HS-5 (cell line): ENCODE measurements around the gene DCC.
"Not testable (repeated sequence)": the region's sequence is repeated elsewhere in the genome, so short reads cannot be mapped to it uniquely, and the experiment has no call there.

ENCODE experiments used
- DNase-seq: peaks from one replicate; pipeline ENCODE4 v3.0.0-alpha.2; 2012; ENCODE audit warnings: low read depth

DCC gene

GRCh38 chr18:53417003-53417402 lies 1077.0 kb downstream of the DCC start:
- peak; percentile 1 for DNase-seq

- no peak for DNase-seq
These were observed 1081.9 kb downstream of the DCC start for GRCh38 chr18:53421869-53422268.

DNA sequence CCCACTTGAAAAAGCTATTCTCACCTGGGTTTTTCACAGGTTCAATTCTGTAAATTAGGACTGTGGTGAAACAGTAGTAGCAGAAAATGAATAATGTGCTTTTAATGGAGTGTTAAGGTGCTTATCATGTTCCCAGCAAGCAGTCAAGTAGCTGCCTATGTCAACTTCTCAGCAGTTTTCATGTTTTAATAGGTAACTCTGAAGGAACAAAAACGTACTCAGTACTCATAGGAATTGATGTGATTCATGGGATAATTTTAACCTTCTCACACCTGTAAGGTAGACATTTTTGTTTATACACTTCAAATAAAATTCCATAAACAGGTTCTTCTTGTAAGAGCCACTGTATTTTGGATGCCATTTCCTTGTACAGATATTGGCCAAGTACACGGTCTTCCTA lies 1082.9 kb downstream of the DCC start:
- no peak for DNase-seq

GRCh38 chr18:53426666-53427184 lies 1086.7 kb downstream of the DCC start:
- DNase-seq: no peak

- DNase-seq: no peak
These were observed 1101.9 kb downstream of the DCC start for GRCh38 chr18:53441761-53442414.

- DNase-seq: no peak
These were observed 1102.4 kb downstream of the DCC start for GRCh38 chr18:53442415-53442783.

- no peak for DNase-seq
These were observed 1103.3 kb downstream of the DCC start for GRCh38 chr18:53443336-53443735.

DNA sequence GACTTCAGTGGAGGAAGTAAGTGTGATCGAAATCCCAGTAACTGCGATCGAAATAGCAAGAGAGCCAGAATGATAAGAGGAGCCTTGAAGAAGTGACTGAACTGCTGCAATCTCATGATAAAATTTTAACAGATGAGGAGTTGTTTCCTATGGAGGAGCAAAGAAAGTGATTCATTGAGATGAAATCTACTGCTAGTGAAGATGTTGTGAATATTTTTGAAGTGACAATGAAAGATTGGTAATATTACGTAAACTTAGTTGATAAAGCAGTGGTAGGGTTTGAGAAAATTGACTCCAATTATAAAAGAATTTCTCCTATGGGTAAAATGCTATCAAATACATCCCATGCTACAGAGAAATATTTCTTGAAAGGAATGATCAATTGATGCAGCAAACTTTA lies 1103.8 kb downstream of the DCC start:
- DNase-seq: no peak

DNA sequence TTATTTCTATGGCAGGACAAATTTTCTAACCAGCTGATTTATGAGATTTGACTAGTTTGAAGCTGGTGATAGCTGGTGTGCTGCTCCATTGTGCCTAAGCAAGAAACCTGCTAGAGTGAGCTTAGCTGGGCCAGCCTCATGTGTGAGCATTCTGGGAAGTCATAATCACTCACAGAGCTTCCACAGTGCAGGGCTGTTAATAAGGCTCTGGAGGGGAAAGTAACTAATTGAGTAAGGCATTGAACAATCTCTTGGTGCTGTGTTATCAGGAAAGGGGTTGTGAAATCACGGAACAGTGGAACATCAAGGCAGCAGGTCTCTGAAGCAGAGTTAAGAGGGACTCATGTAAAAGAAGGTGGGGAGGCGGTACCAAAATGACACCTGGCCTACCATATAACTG lies 1111.9 kb downstream of the DCC start:
- DNase-seq: no peak

- no peak for DNase-seq
These were observed 1117.1 kb downstream of the DCC start for GRCh38 chr18:53457068-53457467.

- DNase-seq: no peak
These were observed 1118.3 kb downstream of the DCC start for GRCh38 chr18:53458268-53458667.

DNA sequence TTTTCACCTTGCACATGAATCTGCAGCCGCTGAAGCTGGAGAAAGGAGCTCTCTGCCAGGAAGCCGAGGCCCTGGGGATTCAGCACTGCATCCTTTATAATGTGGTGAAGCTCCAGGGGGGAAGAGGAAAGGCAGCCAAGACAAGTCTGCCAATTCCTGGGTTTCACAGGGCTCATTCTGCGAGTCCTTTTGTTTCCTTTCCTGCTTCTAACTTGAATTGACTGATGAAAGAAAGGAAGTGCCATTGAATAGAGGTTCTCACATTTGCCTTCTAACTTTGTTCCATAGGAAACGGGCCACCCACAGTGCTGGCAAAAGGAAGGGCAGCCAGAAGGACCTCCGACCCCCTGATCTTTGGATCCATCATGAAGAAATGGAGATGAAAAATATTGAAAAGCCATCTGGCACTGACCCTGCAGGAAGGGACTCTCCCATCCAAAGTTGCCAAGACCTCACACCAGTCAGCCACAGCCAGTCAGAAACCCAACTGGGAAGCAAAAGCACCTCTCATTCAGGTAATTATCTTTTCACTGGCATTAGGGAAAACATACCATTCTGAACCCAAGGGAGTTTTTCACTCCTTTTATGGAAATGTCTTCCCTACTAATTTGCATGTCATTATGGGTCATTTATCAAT lies 1119.1 kb downstream of the DCC start:
- DNase-seq: no peak

- DNase-seq: no peak
These were observed 1127.8 kb downstream of the DCC start for GRCh38 chr18:53467756-53468155.

GRCh38 chr18:53468173-53468572 lies 1128.2 kb downstream of the DCC start:
- not testable (repeated sequence) for DNase-seq

DNA sequence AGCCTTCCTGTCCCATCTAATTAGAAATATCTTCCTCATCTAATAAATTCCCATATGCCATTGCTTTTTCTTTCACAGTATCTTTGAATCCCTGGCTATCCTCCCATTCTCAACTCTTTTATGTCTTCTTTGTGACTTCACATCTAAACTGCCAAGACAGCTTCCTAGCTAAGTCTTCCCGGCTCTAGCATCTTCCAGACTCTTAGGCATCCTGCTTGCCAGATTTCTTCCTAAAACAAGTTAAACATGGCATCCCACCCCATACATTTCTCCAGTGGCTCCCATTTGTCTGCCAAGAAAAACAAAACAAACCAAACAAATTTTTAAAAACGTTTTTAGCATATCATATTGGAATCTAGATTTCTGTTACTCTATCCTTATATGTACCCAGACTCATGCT lies 1132.5 kb downstream of the DCC start:
- no peak for DNase-seq

- DNase-seq: no peak
These were observed 1138.2 kb downstream of the DCC start for GRCh38 chr18:53478155-53478554.

DNA sequence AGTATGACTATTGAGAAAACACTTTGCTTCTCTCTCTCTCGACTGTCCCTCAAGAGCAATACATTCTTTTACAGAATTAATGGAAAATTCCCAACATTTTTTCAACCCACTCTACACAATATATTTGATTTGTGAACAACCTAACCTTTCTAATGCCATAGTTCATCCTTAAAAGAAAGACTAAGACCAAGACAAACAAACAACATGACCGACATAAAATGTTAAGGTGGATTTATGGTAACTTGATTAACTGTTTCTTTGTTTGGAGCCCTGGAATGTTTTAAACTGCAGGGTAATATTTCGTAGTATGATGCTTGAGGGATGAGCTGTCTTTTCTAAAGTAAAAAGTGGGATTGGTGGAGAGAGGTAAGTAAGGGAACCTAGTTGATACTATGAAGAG lies 1146.3 kb downstream of the DCC start:
- DNase-seq: no peak

DNA sequence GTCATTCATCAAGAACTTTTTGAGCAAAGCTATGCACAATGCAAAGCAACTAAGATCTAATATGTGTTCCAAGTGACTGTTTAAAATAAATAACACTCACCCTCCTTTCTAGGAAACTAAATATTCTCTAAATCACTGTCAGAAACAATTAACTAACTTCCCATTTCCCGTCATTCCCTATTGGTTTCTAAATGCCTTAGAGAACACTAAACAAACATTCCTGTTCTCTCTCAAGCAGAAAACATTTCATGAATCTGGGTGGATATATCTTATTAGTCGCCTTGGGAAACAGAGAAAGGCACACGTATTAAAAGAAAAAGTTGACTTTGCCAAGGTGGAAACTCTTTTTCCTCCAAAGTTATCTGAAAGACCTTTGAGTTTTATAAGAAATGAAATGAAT lies 1149.3 kb downstream of the DCC start:
- no peak for DNase-seq

DNA sequence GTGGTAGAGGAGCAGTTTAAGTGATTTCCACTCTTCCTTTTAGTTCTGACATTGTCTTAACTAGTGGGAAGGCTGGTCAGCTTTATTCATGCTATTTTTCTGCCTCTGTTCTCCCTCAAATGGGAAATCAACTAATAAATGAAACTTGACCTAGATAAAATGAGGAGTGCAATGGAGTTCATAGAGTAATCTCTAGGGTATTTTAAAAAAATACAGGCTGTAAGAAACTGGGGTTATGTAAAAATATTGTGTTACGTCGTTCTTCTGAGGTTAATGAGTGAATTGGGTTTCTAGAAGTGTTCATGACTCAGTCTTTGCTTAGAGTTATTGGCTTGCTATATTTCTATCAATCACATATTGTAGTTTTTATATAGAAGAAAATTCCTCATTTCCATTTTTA lies 1150.0 kb downstream of the DCC start:
- no peak for DNase-seq

DNA sequence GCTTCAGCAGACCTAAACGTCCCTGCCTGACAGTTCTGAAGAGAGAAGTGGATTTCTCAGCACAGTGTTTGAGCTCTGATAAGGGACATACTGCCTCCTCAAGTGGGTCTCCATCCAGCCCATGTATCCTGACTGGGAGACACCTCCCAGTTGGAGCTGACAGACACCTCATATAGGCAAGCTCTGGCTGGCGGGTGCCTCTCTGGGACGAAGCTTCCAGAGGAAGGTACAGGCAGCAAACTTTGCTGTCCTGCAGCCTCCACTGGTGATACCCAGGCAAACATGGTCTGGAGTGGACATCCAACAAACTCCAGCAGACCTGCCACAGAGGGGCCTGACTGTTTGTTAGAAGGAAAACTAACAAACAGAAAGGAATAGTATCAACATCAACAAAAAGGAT lies 1156.0 kb downstream of the DCC start:
- DNase-seq: no peak

- DNase-seq: no peak
These were observed 1164.0 kb downstream of the DCC start for GRCh38 chr18:53503914-53504441.

DNA sequence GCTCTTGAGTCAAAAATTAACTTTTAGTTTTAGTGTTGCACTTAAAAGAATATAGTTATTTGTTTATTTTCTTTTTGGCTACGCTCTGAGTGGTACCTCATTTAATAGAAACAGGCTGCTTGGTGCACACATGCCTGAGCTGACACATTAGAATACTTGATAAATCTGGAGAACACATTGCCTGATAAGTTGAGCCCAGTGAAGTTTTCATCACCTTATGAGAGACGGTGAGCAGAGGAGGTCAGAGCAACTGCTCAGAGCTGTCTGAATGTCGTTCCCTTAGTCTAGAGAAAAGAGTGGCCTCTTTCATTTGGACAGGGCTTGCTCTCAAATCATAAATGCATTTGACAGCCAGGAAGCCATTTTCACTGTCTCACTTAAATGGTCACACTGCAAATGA lies 1168.5 kb downstream of the DCC start:
- no peak for DNase-seq

GRCh38 chr18:53509886-53510285 lies 1169.9 kb downstream of the DCC start:
- no peak for DNase-seq

- DNase-seq: not testable (repeated sequence)
These were observed 1171.7 kb downstream of the DCC start for GRCh38 chr18:53511725-53512124.
